Measurements from ENCODE around the gene ATP6V1F.
A peak's percentile ranks its signal among the peaks of the same experiment; 100 is the strongest.

ATP6V1F gene

GRCh38 chr7:128860158-128861073 lies 2.2 kb upstream of the ATP6V1F start:
- Histone ChIP-seq H3K4me1 (ENCODE audit: control insufficient read depth in 1 of 2, insufficient read depth in 2 of 2, low read length in 2 of 2) (peaks cover 10 to 16% of the 10 kb centered on the region in 2 donors), H3K27me3 (ENCODE audit: control insufficient read depth in 1 of 2, insufficient read depth in 2 of 2, low read length in 2 of 2) (no peaks in the 10 kb centered on the region), H3K9me3 (ENCODE audit: control insufficient read depth in 1 of 2, low read length in 2 of 2) (no peaks in the 10 kb centered on the region), H3K27ac (ENCODE audit: low read depth, low read length) (no peak overlapping the region), H3K4me3 (ENCODE audit: low read depth in 1 of 2, low read length in 2 of 2) (no peak overlapping the region), H3K36me3 (ENCODE audit: control insufficient read depth in 1 of 2, insufficient read depth in 2 of 2, low read length in 2 of 2) (peaks cover 5 to 7% of the 10 kb centered on the region in 2 donors), H3K9ac (ENCODE audit: low read depth in 1 of 2, low read length in 2 of 2) (no peak overlapping the region)

- Histone ChIP-seq H3K4me1 (ENCODE audit: control insufficient read depth in 1 of 2, insufficient read depth in 2 of 2, low read length in 2 of 2) (peaks cover 10 to 16% of the 10 kb centered on the region in 2 donors), H3K36me3 (ENCODE audit: control insufficient read depth in 1 of 2, insufficient read depth in 2 of 2, low read length in 2 of 2) (peaks cover 5 to 20% of the 10 kb centered on the region in 2 donors), H3K4me3 (ENCODE audit: low read depth in 1 of 2, low read length in 2 of 2) (peak overlapping the region; percentile 74 to 93), H3K9ac (ENCODE audit: low read depth in 1 of 2, low read length in 2 of 2) (peak overlapping the region; percentile 39 to 81), H3K27ac (ENCODE audit: low read depth, low read length) (no peak overlapping the region), H3K27me3 (ENCODE audit: control insufficient read depth in 1 of 2, insufficient read depth in 2 of 2, low read length in 2 of 2) (no peaks in the 10 kb centered on the region), H3K9me3 (ENCODE audit: control insufficient read depth in 1 of 2, low read length in 2 of 2) (no peaks in the 10 kb centered on the region)
These were observed 592 bp upstream of the ATP6V1F start for GRCh38 chr7:128861957-128862570.

GRCh38 chr7:128863433-128863989 lies 855 bp downstream of the ATP6V1F start:
- Histone ChIP-seq H3K9ac (ENCODE audit: low read depth in 1 of 2, low read length in 2 of 2) (peak overlapping the region; percentile 81 to 93), H3K36me3 (ENCODE audit: control insufficient read depth in 1 of 2, insufficient read depth in 2 of 2, low read length in 2 of 2) (peaks cover 5 to 20% of the 10 kb centered on the region in 2 donors), H3K27ac (ENCODE audit: low read depth, low read length) (no peak overlapping the region), H3K27me3 (ENCODE audit: control insufficient read depth in 1 of 2, insufficient read depth in 2 of 2, low read length in 2 of 2) (no peaks in the 10 kb centered on the region), H3K4me1 (ENCODE audit: control insufficient read depth in 1 of 2, insufficient read depth in 2 of 2, low read length in 2 of 2) (peaks cover 17 to 24% of the 10 kb centered on the region in 2 donors), H3K4me3 (ENCODE audit: low read depth in 1 of 2, low read length in 2 of 2) (peak overlapping the region; percentile 93 to 98), H3K9me3 (ENCODE audit: control insufficient read depth in 1 of 2, low read length in 2 of 2) (no peaks in the 10 kb centered on the region)

- Histone ChIP-seq H3K4me3 (ENCODE audit: low read depth in 1 of 2, low read length in 2 of 2) (no peak overlapping the region), H3K27ac (ENCODE audit: low read depth, low read length) (no peak overlapping the region), H3K4me1 (ENCODE audit: control insufficient read depth in 1 of 2, insufficient read depth in 2 of 2, low read length in 2 of 2) (peaks cover 23 to 34% of the 10 kb centered on the region in 2 donors), H3K27me3 (ENCODE audit: control insufficient read depth in 1 of 2, insufficient read depth in 2 of 2, low read length in 2 of 2) (no peaks in the 10 kb centered on the region), H3K9me3 (ENCODE audit: control insufficient read depth in 1 of 2, low read length in 2 of 2) (no peaks in the 10 kb centered on the region), H3K36me3 (ENCODE audit: control insufficient read depth in 1 of 2, insufficient read depth in 2 of 2, low read length in 2 of 2) (peaks cover 5 to 20% of the 10 kb centered on the region in 2 donors), H3K9ac (ENCODE audit: low read depth in 1 of 2, low read length in 2 of 2) (no peak overlapping the region)
These were observed 2.6 kb downstream of the ATP6V1F start for GRCh38 chr7:128865303-128865702.

- H3K27me3 ChIP-seq (ENCODE audit: control insufficient read depth in 1 of 2, insufficient read depth in 2 of 2, low read length in 2 of 2) = no peaks in the 10 kb centered on the region
- no peak overlapping the region for H3K27ac ChIP-seq (ENCODE audit: low read depth, low read length)
- H3K36me3 ChIP-seq (ENCODE audit: control insufficient read depth in 1 of 2, insufficient read depth in 2 of 2, low read length in 2 of 2) = peaks cover 5 to 20% of the 10 kb centered on the region in 2 donors
- H3K9ac ChIP-seq (ENCODE audit: low read depth in 1 of 2, low read length in 2 of 2) = no peak overlapping the region
- no peak overlapping the region for H3K4me3 ChIP-seq (ENCODE audit: low read depth in 1 of 2, low read length in 2 of 2)
- H3K4me1 ChIP-seq (ENCODE audit: control insufficient read depth in 1 of 2, insufficient read depth in 2 of 2, low read length in 2 of 2) = peaks cover 23 to 36% of the 10 kb centered on the region in 2 donors
- H3K9me3 ChIP-seq (ENCODE audit: control insufficient read depth in 1 of 2, low read length in 2 of 2) = no peaks in the 10 kb centered on the region
These were observed 3.6 kb downstream of the ATP6V1F start for GRCh38 chr7:128865996-128866877.

GRCh38 chr7:128867241-128867640 lies 4.6 kb downstream of the ATP6V1F start:
- Histone ChIP-seq H3K9ac (ENCODE audit: low read depth in 1 of 2, low read length in 2 of 2) (no peak overlapping the region), H3K27ac (ENCODE audit: low read depth, low read length) (no peak overlapping the region), H3K9me3 (ENCODE audit: control insufficient read depth in 1 of 2, low read length in 2 of 2) (no peaks in the 10 kb centered on the region), H3K27me3 (ENCODE audit: control insufficient read depth in 1 of 2, insufficient read depth in 2 of 2, low read length in 2 of 2) (no peaks in the 10 kb centered on the region), H3K36me3 (ENCODE audit: control insufficient read depth in 1 of 2, insufficient read depth in 2 of 2, low read length in 2 of 2) (peaks cover 5 to 20% of the 10 kb centered on the region in 2 donors), H3K4me1 (ENCODE audit: control insufficient read depth in 1 of 2, insufficient read depth in 2 of 2, low read length in 2 of 2) (peaks cover 19 to 33% of the 10 kb centered on the region in 2 donors), H3K4me3 (ENCODE audit: low read depth in 1 of 2, low read length in 2 of 2) (no peak overlapping the region)

GRCh38 chr7:128867842-128868623 lies 5.4 kb downstream of the ATP6V1F start:
- H3K4me1 ChIP-seq (ENCODE audit: control insufficient read depth in 1 of 2, insufficient read depth in 2 of 2, low read length in 2 of 2) = peaks cover 24 to 33% of the 10 kb centered on the region in 2 donors
- H3K9me3 ChIP-seq (ENCODE audit: control insufficient read depth in 1 of 2, low read length in 2 of 2) = no peaks in the 10 kb centered on the region
- H3K27me3 ChIP-seq (ENCODE audit: control insufficient read depth in 1 of 2, insufficient read depth in 2 of 2, low read length in 2 of 2) = no peaks in the 10 kb centered on the region
- no peak overlapping the region for H3K27ac ChIP-seq (ENCODE audit: low read depth, low read length)
- no peak overlapping the region for H3K4me3 ChIP-seq (ENCODE audit: low read depth in 1 of 2, low read length in 2 of 2)
- peaks cover 5 to 20% of the 10 kb centered on the region in 2 donors for H3K36me3 ChIP-seq (ENCODE audit: control insufficient read depth in 1 of 2, insufficient read depth in 2 of 2, low read length in 2 of 2)
- H3K9ac ChIP-seq (ENCODE audit: low read depth in 1 of 2, low read length in 2 of 2) = no peak overlapping the region

- Histone ChIP-seq H3K4me3 (ENCODE audit: low read depth in 1 of 2, low read length in 2 of 2) (peak overlapping the region; percentile 62 to 74), H3K4me1 (ENCODE audit: control insufficient read depth in 1 of 2, insufficient read depth in 2 of 2, low read length in 2 of 2) (peaks cover 25 to 27% of the 10 kb centered on the region in 2 donors), H3K9me3 (ENCODE audit: control insufficient read depth in 1 of 2, low read length in 2 of 2) (no peaks in the 10 kb centered on the region), H3K27me3 (ENCODE audit: control insufficient read depth in 1 of 2, insufficient read depth in 2 of 2, low read length in 2 of 2) (no peaks in the 10 kb centered on the region), H3K36me3 (ENCODE audit: control insufficient read depth in 1 of 2, insufficient read depth in 2 of 2, low read length in 2 of 2) (peaks cover 5 to 20% of the 10 kb centered on the region in 2 donors), H3K27ac (ENCODE audit: low read depth, low read length) (no peak overlapping the region), H3K9ac (ENCODE audit: low read depth in 1 of 2, low read length in 2 of 2) (peak overlapping the region in 1 of 2 donors; percentile 40)
These were observed 6.0 kb downstream of the ATP6V1F start for GRCh38 chr7:128868624-128869137.

All from duodenal mucosa (tissue), 2 donors.